ENCODE results near the gene TMEM270. TPM values are rescaled to one million over a fixed set of nuclear protein-coding genes. Genes with fewer than 3 reads are reported as not detected.

The TMEM270 gene
- total RNA-seq, 1 donor from 2014 or later, result not detected

GRCh38 chr7:73893342-73894101 is 32.6 kb downstream of the TMEM270 start:
- Mint-ChIP-seq H3K4me3 (ENCODE audit: unreplicated experiment) (no peak overlapping the region), H3K36me3 (ENCODE audit: unreplicated experiment) (peaks cover 7% of the 10 kb centered on the region), H3K9me3 (ENCODE audit: unreplicated experiment) (peaks cover 15% of the 10 kb centered on the region), H3K4me1 (ENCODE audit: low read depth, unreplicated experiment) (no peaks in the 10 kb centered on the region), H3K27ac (ENCODE audit: unreplicated experiment) (no peak overlapping the region), H3K27me3 (ENCODE audit: unreplicated experiment) (peaks cover 8% of the 10 kb centered on the region)
- peak; percentile 16 for DNase-seq
- no peak for TF ChIP-seq CTCF (IDR thresholded peaks at IDR 0.05; ENCODE audit: partially characterized antibody, unreplicated experiment)

GRCh38 chr7:73894166-73894565 is 33.2 kb downstream of the TMEM270 start:
- Mint-ChIP-seq H3K27ac (ENCODE audit: unreplicated experiment) (no peak overlapping the region), H3K36me3 (ENCODE audit: unreplicated experiment) (peaks cover 7% of the 10 kb centered on the region), H3K27me3 (ENCODE audit: unreplicated experiment) (peaks cover 8% of the 10 kb centered on the region), H3K9me3 (ENCODE audit: unreplicated experiment) (peaks cover 15% of the 10 kb centered on the region), H3K4me3 (ENCODE audit: unreplicated experiment) (no peak overlapping the region), H3K4me1 (ENCODE audit: low read depth, unreplicated experiment) (no peaks in the 10 kb centered on the region)
- TF ChIP-seq CTCF (IDR thresholded peaks at IDR 0.05; ENCODE audit: partially characterized antibody, unreplicated experiment), result no peak
- DNase-seq, result no peak

GRCh38 chr7:73894733-73895551 is 34.0 kb downstream of the TMEM270 start:
- DNase-seq, result no peak
- no peaks in the 10 kb centered on the region for H3K4me1 Mint-ChIP-seq (ENCODE audit: low read depth, unreplicated experiment)
- H3K4me3 Mint-ChIP-seq (ENCODE audit: unreplicated experiment), result no peak overlapping the region
- no peak for TF ChIP-seq CTCF (IDR thresholded peaks at IDR 0.05; ENCODE audit: partially characterized antibody, unreplicated experiment)
- H3K36me3 Mint-ChIP-seq (ENCODE audit: unreplicated experiment), result peaks cover 7% of the 10 kb centered on the region
- peaks cover 15% of the 10 kb centered on the region for H3K9me3 Mint-ChIP-seq (ENCODE audit: unreplicated experiment)
- H3K27me3 Mint-ChIP-seq (ENCODE audit: unreplicated experiment), result peaks cover 8% of the 10 kb centered on the region
- H3K27ac Mint-ChIP-seq (ENCODE audit: unreplicated experiment), result no peak overlapping the region

- Mint-ChIP-seq H3K27ac (ENCODE audit: unreplicated experiment) (no peak overlapping the region), H3K9me3 (ENCODE audit: unreplicated experiment) (peaks cover 13% of the 10 kb centered on the region), H3K4me3 (ENCODE audit: unreplicated experiment) (no peak overlapping the region), H3K27me3 (ENCODE audit: unreplicated experiment) (peaks cover 6% of the 10 kb centered on the region), H3K4me1 (ENCODE audit: low read depth, unreplicated experiment) (no peaks in the 10 kb centered on the region), H3K36me3 (ENCODE audit: unreplicated experiment) (peaks cover 7% of the 10 kb centered on the region)
- TF ChIP-seq CTCF (IDR thresholded peaks at IDR 0.05; ENCODE audit: partially characterized antibody, unreplicated experiment), result no peak
- DNase-seq, result no peak
Observed at GRCh38 chr7:73895626-73896025, 34.7 kb downstream of the TMEM270 start.

- H3K9me3 Mint-ChIP-seq (ENCODE audit: unreplicated experiment), result peaks cover 13% of the 10 kb centered on the region
- no peak overlapping the region for H3K4me3 Mint-ChIP-seq (ENCODE audit: unreplicated experiment)
- peaks cover 6% of the 10 kb centered on the region for H3K27me3 Mint-ChIP-seq (ENCODE audit: unreplicated experiment)
- no peak for DNase-seq
- no peaks in the 10 kb centered on the region for H3K4me1 Mint-ChIP-seq (ENCODE audit: low read depth, unreplicated experiment)
- H3K27ac Mint-ChIP-seq (ENCODE audit: unreplicated experiment), result no peak overlapping the region
- TF ChIP-seq CTCF (IDR thresholded peaks at IDR 0.05; ENCODE audit: partially characterized antibody, unreplicated experiment), result no peak
- H3K36me3 Mint-ChIP-seq (ENCODE audit: unreplicated experiment), result peaks cover 7% of the 10 kb centered on the region
Observed at GRCh38 chr7:73896454-73896853, 35.5 kb downstream of the TMEM270 start.
